NCI-H1417 (cell line): ENCODE measurements around the gene NME3.

Source experiments
- DNase-seq, 3 experiments: peaks; one replicate each; lab custom pipeline; 2025; lab: John Stamatoyannopoulos, UW

NME3 gene

DNA sequence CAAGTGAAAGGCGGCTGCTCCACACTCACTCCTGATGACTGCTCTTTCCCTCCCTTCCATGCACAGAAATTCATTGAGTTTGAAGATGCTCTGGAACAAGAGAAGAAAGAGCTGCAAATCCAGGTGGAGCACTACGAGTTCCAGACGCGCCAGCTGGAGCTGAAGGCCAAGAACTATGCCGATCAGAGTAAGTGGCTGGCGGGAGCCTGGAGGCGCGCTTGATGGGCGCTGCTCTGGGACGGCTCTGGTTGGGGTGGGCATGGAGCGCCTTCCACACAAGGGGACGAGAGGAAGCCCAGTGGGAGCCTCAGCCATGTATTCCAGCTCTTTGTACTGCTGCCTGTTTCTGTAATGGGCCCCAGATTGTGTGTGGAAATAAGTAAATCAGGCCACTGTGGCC lies 46.9 kb downstream of the NME3 start:
- no peak for DNase-seq

DNA sequence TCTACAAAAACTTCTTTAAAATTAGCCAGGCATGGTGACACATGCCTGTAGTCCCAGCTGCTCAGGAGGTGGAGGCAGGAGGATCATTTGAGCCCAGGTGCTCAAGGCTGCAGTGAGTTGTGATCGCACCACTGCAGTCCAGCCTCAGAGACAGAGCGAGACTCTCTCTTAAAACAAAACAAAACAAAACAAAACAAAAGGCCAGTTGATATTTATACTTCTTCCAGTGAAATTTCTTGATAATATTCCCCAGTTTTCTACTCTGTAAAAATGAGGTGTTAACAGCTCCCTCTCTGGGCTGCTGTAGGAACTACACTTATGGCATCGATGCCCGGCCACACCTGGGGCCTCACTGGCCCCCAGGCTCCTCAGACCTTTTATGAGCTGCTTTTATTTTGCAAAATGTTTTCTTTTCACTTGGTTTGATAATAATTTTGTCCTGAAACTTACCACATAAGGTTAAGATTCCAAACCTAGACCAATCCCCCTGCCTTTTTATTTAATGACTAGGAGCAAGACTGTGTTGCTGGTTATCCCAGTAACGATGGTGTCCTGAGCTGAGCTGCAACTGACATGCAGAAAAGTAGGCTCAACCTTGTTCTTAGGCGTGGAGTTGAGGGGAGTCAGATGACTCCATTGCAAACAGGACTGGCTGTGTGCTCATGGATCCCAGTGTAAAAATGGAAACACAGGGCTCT lies 47.7 kb downstream of the NME3 start:
- DNase-seq: peak in 2 of 3 experiments; percentile 26 to 35

DNA sequence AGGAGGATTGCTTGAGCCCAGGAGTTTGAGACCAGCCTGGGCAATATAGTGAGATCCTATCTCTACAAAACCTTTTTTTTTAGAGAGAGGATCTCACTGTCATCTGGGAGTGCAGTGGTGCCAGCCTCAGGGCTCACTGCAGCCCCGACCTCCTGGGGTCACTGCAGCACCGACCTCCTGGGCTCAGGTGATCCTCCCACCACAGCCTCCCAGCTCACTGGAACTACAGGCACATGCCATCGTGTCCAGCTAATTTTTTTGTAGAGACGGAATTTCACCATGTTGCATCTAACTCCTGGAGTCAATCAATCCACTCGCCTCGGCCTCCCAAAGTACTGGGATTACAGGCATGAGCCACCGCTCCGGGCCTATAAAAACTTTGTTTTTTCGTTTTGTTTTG lies 50.0 kb downstream of the NME3 start:
- DNase-seq: no peak
